Measurements from ENCODE around the gene RBL2. TPM values are rescaled to one million over a fixed set of nuclear protein-coding genes. Genes with fewer than 3 reads are reported as not detected.
A peak's percentile ranks its signal among the peaks of the same experiment; 100 is the strongest.
"Not testable (repeated sequence)": the region's sequence is repeated elsewhere in the genome, so short reads cannot be mapped to it uniquely, and the experiment has no call there.

The RBL2 gene
- total RNA-seq (2014; rRNA removed; shearing (Covaris generic)) = 20.6 and 23.6 TPM in 2 replicates
- 28.6 and 42.2 TPM in 2 replicates for polyA plus RNA-seq (2015; cell fraction: cytosol; rRNA removed)
- polyA plus RNA-seq (2015; cell fraction: nucleus; rRNA removed) = 85.1 and 93.1 TPM in 2 replicates

- DNase-seq (ENCODE audit: low read depth) = peak; percentile 70
Observed at GRCh38 chr16:53434377-53435065, at the start of gene RBL2. Gene RBL2 (plus strand): TSS chr16:53434471. CDS start chr16:53434557, 86 bp downstream.

GRCh38 chr16:53384610-53385009 is 49.7 kb upstream of the RBL2 start:
- not testable (repeated sequence) for DNase-seq (ENCODE audit: low read depth)

DNA sequence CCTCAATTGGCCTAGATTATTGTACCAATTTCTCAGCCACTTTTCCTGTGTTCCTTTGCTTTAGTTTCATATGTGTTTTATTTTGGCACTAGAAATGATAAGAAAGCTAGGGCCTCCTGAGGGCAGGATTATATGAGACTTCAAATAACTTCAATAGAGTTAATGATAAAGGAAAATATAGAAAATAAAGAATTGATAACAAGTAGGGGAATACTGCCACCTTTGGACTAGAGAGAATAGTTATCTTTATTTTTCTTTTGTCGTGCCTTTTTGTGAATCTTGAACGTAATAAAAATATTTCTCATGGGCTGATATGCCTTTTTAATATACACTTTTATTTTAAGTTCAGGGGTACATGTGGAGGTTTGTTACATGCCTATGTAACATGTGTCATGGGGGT is 29.3 kb upstream of the RBL2 start:
- DNase-seq (ENCODE audit: low read depth) = no peak

GRCh38 chr16:53412549-53412948 is 21.7 kb upstream of the RBL2 start:
- DNase-seq (ENCODE audit: low read depth) = no peak

DNA sequence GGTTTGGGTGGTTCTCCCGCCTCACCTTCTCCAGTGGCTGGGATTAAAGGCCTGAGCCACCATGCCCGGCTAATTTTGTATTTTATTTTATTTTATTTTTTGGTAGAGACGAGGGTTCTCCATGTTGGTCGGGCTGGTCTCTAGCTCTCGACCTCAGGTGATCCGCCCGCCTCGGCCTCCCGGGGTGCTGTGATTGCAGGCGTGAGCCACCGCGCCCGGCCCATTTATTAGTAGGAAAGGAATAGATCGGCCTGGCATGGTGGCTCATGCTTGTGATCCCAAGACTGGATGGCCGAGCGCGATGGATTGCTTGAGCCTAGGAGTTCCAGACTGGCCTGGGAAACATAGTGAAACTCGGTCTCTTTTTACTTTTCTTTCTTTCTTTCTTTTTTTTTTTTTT is 20.4 kb upstream of the RBL2 start:
- no peak for DNase-seq (ENCODE audit: low read depth)

DNA sequence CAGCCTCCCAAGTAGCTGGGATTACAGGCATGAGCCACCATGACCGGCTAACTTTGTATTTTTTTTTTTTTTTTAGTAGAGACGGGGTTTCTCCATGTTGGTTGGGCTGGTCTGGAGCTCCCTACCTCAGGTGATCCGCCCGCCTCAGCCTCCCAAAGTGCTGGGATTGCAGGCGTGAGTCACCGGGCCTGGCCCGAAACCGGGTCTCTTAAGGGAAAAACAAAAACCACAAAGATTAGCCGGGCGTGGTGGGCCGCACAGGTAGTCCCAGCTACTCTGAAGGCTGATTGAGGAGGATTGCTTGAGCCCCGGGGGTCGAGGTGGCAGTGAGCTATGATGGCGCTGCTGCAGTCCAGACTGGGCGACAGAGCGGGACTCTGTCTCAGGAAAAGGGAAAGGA is 19.9 kb upstream of the RBL2 start:
- DNase-seq (ENCODE audit: low read depth) = no peak

DNA sequence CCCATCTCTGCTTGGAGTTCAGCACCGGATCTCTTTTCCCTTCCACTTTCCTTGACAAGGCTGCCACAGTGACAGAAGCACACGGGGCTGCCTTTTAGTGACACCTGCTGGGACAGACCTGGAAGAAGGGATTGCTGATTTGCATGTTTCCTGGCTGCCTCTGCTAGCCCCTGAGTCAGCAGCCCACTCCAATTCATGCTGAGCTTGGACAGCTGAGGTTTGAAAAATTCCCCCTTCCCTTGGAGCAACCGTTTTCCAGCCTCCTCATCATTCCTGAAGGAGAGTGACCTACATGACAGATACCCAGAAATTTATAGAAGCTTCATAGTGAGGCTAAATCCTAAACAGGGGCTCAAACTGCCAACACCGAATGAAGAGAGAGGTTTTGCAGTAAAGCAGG is 18.8 kb upstream of the RBL2 start:
- DNase-seq (ENCODE audit: low read depth) = peak; percentile 41

DNA sequence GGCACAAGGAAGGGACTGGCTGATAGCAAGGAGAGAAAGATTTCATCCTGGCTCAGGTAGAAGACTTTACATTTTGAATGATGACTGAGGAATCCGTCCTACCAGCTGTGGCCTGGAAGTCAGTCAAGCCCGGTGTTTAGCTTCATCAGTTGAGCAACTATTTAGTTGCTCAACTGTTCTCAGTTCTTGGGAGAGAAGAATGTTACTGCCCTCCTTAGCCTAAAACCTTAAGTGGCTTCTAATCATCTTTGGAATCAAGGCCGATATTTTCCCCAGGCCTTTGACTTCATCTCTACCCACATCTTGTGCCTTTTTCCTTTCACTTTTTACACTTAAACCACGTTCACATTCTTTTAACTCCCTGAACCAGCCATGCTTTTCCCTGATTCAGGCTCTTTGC is 17.3 kb upstream of the RBL2 start:
- DNase-seq (ENCODE audit: low read depth) = no peak

- DNase-seq (ENCODE audit: low read depth) = no peak
Observed at GRCh38 chr16:53417976-53418375, 16.3 kb upstream of the RBL2 start.

GRCh38 chr16:53419383-53419709 is 14.9 kb upstream of the RBL2 start:
- DNase-seq (ENCODE audit: low read depth) = not testable (repeated sequence)

DNA sequence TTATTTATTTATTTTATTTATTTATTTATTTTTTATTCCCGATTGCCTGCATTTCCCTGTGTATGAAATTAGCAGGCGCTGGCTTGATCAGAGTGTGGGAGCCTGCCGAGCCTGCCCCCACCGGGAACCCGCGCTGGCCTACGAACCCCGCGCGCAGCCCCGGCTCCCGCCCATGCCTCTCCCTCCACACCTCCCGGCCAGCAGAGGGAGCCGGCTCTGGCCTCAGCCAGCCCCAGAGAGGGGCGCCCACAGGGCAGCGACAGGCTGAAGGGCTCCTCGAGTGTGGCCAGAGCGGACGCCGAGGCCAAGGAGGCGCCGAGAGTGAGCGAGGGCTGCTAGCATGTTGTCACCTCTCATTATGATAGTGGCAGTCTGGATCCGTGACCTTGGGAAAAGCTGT is 13.0 kb upstream of the RBL2 start:
- no peak for DNase-seq (ENCODE audit: low read depth)

GRCh38 chr16:53423968-53424367 is 10.3 kb upstream of the RBL2 start:
- not testable (repeated sequence) for DNase-seq (ENCODE audit: low read depth)

DNA sequence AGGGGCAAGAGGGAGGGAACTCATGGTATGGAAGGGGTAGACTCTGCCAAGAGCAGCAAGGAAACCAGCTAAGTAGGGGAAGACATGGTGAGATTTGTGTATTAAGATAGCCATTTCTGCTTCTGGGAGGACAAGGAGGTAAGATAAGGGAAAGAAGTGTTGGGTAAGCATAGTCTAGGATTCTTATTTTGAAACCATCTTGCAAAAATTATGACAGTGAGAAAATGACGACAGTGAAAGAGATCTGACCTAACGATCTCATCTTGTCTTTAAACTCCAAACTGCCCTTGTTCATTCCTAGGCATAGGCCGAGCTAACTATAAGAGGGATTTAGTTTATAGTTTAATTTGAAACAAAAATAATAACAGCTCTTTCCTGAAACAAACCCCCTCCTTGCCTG is 5.6 kb upstream of the RBL2 start:
- DNase-seq (ENCODE audit: low read depth) = no peak

DNA sequence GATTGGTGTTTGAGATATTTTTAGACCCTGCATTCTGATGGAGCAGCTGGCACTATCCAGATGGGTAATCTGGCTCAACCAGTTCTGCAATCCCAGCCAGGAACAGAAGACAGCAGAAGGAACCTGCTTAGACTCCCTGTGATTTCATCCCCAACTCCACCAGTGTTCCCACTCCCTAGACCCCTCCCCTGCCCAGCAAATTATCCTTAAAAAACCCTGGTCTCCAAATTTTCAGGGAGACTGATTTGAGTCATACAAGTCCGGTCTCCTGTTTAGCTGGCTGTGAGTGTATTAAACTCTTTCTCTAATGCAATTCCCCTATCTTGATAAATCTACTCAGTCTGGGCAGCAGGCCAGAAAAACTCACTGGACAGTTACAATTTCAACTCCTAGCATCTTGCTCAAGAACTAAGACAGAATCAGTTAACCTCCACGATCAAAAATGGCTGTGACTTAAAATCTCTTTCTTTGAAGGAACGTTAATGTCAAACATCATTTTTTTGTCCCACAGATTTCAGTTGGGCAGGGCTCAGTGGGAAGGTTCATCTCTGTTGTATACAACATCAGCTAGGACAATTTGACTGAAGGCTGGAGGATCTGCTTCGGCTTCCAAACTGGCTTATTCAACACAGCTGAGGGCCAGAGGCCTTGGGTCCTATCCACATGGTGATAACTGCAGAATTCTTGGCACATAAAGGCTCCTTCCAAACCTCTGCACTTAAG is 4.9 kb upstream of the RBL2 start:
- DNase-seq (ENCODE audit: low read depth) = peak; percentile 28

DNA sequence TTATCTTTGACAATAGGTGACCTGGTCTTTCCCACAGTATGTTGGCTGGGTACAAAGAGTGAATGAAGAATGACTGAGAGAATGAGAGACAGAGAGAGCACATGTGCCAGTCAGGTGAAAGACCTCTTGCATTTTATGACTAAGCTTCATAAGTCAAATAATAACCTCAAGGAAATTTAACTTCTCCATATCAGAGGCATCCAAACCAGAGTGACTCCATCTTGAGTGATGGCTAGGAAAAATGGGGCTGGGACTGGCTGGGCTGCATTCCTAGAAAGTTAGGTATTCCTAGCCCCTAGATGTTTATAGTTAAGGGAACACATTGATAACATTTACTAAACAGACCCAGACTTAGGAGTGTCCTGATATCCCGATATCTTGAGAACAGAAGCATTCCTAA is 3.9 kb upstream of the RBL2 start:
- no peak for DNase-seq (ENCODE audit: low read depth)

DNA sequence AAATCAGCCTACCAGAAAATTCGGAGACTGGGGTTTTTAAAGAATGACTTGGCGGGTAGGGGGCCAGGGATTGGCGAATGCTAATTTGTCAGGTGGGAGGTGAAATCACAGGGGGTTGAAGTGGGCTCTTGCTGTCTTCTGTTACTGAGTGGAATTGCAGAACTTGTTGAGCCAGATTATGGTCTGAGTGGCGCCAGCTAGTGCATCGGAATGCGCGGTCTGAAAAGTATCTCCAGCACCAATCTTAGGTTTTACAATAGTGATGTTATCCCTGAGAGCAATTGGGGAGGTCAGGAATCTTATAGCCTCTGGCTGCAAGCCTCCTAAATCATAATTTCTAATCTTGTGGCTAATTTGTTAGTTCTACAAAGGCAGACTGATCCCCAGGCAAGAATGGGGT is 762 bp upstream of the RBL2 start:
- DNase-seq (ENCODE audit: low read depth) = no peak

- no peak for DNase-seq (ENCODE audit: low read depth)
Observed at GRCh38 chr16:53433930-53434376, 318 bp upstream of the RBL2 start.

DNA sequence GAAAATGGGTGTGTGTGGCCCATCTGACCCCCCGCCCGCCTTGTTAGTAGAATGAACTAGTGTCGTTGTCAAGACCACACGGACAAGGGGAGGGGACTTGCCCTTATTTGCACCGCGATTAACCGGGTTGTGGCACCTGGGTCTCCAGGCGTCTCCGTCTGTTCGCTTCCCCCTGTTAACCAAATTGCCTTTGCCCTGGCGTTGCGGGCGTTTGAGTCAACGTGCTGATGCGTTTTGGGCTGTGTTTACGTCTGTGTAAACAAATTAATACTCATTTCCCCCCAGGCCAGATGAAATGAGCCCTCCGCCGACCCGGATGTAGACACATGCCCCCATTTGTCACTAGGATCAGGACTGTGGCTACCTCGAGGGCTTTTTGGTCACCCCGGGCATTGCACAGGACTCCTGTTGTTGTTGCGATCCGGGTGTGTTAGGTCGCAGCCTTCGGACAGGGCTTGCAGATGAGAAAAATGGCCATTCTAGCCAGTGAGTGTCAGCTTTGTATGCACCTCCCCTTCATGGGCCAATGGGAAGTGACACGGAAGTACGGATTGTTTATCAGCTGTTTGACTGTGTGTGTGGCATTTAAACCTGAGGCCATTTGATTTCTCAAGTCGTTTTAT is 906 bp downstream of the RBL2 start:
- peak; percentile 78 for DNase-seq (ENCODE audit: low read depth)

DNA sequence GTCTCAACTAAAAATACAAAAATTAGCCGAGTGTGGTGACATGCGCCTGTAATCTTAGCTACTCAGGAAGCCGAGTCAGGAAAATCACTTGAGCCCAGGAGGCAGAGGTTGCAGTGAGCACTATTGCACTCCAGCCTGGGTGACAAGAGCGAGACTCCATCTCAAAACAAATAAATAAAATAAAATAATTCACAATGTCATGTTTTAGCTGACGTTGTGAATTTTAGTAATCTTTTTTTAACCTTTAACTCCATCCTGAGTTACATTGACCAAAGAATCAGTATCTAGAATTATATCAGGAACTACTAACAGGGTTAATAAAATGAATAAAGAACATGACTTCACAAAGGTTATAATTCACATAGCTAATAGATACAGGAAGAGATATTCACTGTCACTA is 5.9 kb downstream of the RBL2 start:
- DNase-seq (ENCODE audit: low read depth) = no peak

GRCh38 chr16:53445534-53445933 is 11.3 kb downstream of the RBL2 start:
- no peak for DNase-seq (ENCODE audit: low read depth)

DNA sequence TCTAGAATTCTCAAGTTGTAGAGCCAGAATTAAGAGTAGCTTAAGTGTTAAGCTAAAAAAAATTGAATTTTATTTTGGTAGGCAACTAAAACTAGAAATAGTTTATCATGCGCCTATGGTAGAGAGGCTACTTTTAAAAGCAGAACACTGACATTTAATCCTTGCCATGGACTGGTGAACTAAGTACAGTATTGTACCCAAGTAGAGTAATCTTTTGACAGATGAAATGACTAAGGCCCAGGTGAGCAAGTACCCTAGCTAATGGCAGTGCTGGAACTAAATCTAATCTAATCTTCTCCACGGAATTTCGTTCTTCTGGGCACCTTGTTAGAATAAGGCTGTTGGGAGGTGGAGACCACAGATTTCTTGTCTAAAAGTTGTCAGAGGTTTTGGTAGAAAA is 11.8 kb downstream of the RBL2 start:
- no peak for DNase-seq (ENCODE audit: low read depth)

DNA sequence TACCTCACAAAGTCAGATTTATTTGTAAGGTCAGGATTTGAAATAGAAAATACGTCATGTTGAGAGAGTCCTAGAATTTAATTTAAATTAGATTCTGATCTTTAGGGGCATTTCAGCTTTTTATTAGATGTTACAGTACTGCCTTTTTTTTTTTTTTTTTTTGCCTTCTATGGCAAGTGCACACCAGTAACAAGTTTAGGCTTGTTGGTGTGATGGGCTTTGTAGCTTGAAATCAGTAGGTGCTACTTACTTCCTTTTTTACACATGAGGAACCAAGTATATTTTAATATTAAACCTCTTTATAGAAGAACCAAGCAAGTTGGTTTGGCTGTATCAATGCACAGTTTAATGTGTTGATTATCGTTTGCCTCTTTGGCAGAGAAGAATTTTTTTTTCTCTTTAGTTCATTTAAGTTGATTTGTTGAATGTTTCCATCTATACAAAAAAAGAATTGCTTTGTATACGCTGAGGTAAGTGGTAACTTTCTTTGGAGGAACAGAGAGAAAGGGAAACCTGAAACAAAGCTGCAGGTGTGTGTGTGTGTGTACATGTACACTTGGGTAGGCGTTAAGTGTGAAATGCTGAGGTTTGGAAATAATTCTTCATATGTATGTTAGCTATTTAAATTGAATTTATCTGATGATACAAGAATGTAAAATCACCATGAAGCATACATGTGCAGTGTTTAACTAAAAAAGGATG is 15.7 kb downstream of the RBL2 start:
- no peak for DNase-seq (ENCODE audit: low read depth)
